Measurements from ENCODE around the gene MPHOSPH9. TPM values are rescaled to one million over a fixed set of nuclear protein-coding genes. Genes with fewer than 3 reads are reported as not detected.
"Not testable (repeated sequence)": the region's sequence is repeated elsewhere in the genome, so short reads cannot be mapped to it uniquely, and the experiment has no call there.

The MPHOSPH9 gene
- polyA plus RNA-seq, 10 donors, result 11.9 to 28.3 (median 21.2) TPM

GRCh38 chr12:123263196-123263817, 30.4 kb upstream of the MPHOSPH9 start:
- DNase-seq, result no peak

GRCh38 chr12:123261196-123261595, 28.3 kb upstream of the MPHOSPH9 start:
- no peak for DNase-seq

- DNase-seq, result no peak
Observed at GRCh38 chr12:123260081-123260480, 27.1 kb upstream of the MPHOSPH9 start.

- no peak for DNase-seq
Observed at GRCh38 chr12:123258593-123258992, 25.7 kb upstream of the MPHOSPH9 start.

- no peak for DNase-seq
Observed at GRCh38 chr12:123254853-123255446, 22.0 kb upstream of the MPHOSPH9 start.

GRCh38 chr12:123253641-123254459, 20.9 kb upstream of the MPHOSPH9 start:
- DNase-seq, result no peak

GRCh38 chr12:123252365-123252764, 19.4 kb upstream of the MPHOSPH9 start:
- DNase-seq, result not testable (repeated sequence)

GRCh38 chr12:123251403-123252076, 18.6 kb upstream of the MPHOSPH9 start:
- DNase-seq, result no peak

- no peak for DNase-seq
Observed at GRCh38 chr12:123250471-123251383, 17.8 kb upstream of the MPHOSPH9 start.

GRCh38 chr12:123248996-123249741, 16.2 kb upstream of the MPHOSPH9 start:
- not testable (repeated sequence) for DNase-seq

GRCh38 chr12:123248129-123248528, 15.2 kb upstream of the MPHOSPH9 start:
- not testable (repeated sequence) for DNase-seq

- DNase-seq, result no peak
Observed at GRCh38 chr12:123245678-123246077, 12.7 kb upstream of the MPHOSPH9 start.

GRCh38 chr12:123243671-123244262, 10.8 kb upstream of the MPHOSPH9 start:
- DNase-seq, result no peak

- DNase-seq, result peak in 1 of 3 donors; percentile 61
Observed at GRCh38 chr12:123242116-123242904, 9.4 kb upstream of the MPHOSPH9 start.

GRCh38 chr12:123238961-123239360, 6.0 kb upstream of the MPHOSPH9 start:
- no peak for DNase-seq

- no peak for DNase-seq
Observed at GRCh38 chr12:123238330-123238682, 5.4 kb upstream of the MPHOSPH9 start.

GRCh38 chr12:123237646-123238329, 4.8 kb upstream of the MPHOSPH9 start:
- DNase-seq, result peak; percentile 42 to 75 (median 63)

GRCh38 chr12:123233505-123234308, 766 bp upstream of the MPHOSPH9 start:
- no peak for DNase-seq
